ENCODE measurements around the gene AGGF1.

AGGF1 gene

DNA sequence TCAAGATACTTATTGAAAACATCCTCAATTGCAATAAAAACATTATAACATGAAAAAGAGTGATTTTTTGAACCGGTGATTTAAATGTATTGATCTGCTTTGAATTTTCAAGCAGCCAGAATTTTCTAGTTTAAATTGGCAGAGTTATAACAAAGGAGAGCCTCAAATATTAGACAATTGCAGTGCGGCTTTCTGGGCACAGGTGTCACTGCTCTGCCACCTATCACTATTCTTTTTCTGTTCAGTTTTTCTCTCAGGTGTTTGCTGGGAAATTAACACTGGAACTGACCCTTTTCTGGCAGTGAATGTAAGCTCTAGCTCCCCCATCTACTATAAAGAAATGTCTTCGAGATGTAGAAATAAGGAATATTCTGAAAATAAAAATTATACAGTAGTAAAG, 33.8 kb downstream of the AGGF1 start:
- no peaks in the 10 kb centered on the region for H3K79me2 ChIP-seq (ENCODE audit: insufficient read depth, low read length)
- H3K9ac ChIP-seq (ENCODE audit: low read depth, low read length), result no peak overlapping the region
- peaks cover 82% of the 10 kb centered on the region for H3K36me3 ChIP-seq (ENCODE audit: insufficient read depth, low read length)
- no peak for DNase-seq
- no peak for ATAC-seq (ENCODE audit: insufficient read depth, low read depth)
- no peaks in the 10 kb centered on the region for H4K20me1 ChIP-seq (ENCODE audit: insufficient read depth, low read length)
- no peak overlapping the region for H3K4me2 ChIP-seq (ENCODE audit: insufficient read depth, low read length)
- H3K4me3 ChIP-seq (ENCODE audit: low read depth in 1 of 2, low read length in 2 of 2), result no peak overlapping the region
- TF ChIP-seq, protein P1, sequence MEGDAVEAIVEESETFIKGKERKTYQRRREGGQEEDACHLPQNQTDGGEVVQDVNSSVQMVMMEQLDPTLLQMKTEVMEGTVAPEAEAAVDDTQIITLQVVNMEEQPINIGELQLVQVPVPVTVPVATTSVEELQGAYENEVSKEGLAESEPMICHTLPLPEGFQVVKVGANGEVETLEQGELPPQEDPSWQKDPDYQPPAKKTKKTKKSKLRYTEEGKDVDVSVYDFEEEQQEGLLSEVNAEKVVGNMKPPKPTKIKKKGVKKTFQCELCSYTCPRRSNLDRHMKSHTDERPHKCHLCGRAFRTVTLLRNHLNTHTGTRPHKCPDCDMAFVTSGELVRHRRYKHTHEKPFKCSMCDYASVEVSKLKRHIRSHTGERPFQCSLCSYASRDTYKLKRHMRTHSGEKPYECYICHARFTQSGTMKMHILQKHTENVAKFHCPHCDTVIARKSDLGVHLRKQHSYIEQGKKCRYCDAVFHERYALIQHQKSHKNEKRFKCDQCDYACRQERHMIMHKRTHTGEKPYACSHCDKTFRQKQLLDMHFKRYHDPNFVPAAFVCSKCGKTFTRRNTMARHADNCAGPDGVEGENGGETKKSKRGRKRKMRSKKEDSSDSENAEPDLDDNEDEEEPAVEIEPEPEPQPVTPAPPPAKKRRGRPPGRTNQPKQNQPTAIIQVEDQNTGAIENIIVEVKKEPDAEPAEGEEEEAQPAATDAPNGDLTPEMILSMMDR (IDR thresholded peaks at IDR 0.05; ENCODE audit: borderline replicate concordance, extremely low read depth, low read length, poor library complexity, severe bottlenecking), result peak; percentile 37
- no peak for TF ChIP-seq EZH2 (IDR thresholded peaks at IDR 0.05; ENCODE audit: borderline replicate concordance, low read depth, low read length, severe bottlenecking)
- no peaks in the 10 kb centered on the region for H3K4me1 ChIP-seq (ENCODE audit: insufficient read depth, low read length)
- no peaks in the 10 kb centered on the region for H3K9me3 ChIP-seq (ENCODE audit: insufficient read depth, low read length, severe bottlenecking)
- H3K27me3 ChIP-seq (ENCODE audit: insufficient read depth, low read length, poor library complexity), result no peaks in the 10 kb centered on the region
- no peak overlapping the region for H2AFZ ChIP-seq (ENCODE audit: low read depth, low read length)
- H3K27ac ChIP-seq (ENCODE audit: low read length), result no peak overlapping the region

DNA sequence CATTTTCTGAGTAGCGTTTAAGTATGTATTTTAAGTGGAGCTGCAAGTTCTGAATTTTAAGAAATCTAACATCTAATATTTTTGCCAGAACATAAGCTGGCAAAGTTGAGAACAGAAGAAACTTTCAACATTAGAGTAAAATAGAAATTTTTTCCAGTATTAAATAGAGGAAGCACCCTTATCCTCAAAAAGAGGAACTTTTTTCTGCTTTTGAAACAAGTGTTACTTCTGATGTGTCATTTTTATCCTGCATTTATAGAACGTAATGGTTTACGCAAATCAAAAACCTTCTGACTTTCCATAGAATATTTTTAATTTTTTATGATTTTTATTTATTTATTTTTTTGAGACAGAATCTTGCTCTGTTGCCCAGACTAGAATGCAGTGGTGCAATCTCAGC, 35.1 kb downstream of the AGGF1 start:
- Histone ChIP-seq H3K4me2 (ENCODE audit: insufficient read depth, low read length) (no peak overlapping the region), H4K20me1 (ENCODE audit: insufficient read depth, low read length) (no peaks in the 10 kb centered on the region), H3K27ac (ENCODE audit: low read length) (no peak overlapping the region), H3K4me3 (ENCODE audit: low read depth in 1 of 2, low read length in 2 of 2) (no peak overlapping the region), H3K9ac (ENCODE audit: low read depth, low read length) (no peak overlapping the region), H3K27me3 (ENCODE audit: insufficient read depth, low read length, poor library complexity) (no peaks in the 10 kb centered on the region), H3K79me2 (ENCODE audit: insufficient read depth, low read length) (no peaks in the 10 kb centered on the region), H3K36me3 (ENCODE audit: insufficient read depth, low read length) (peaks cover 69% of the 10 kb centered on the region), H3K4me1 (ENCODE audit: insufficient read depth, low read length) (no peaks in the 10 kb centered on the region), H2AFZ (ENCODE audit: low read depth, low read length) (no peak overlapping the region), H3K9me3 (ENCODE audit: insufficient read depth, low read length, severe bottlenecking) (no peaks in the 10 kb centered on the region)
- DNase-seq (no peak), ATAC-seq (ENCODE audit: insufficient read depth, low read depth) (no peak)
- TF ChIP-seq, protein P1 (IDR thresholded peaks at IDR 0.05; ENCODE audit: borderline replicate concordance, extremely low read depth, low read length, poor library complexity, severe bottlenecking), result no peak
- TF ChIP-seq EZH2 (IDR thresholded peaks at IDR 0.05; ENCODE audit: borderline replicate concordance, low read depth, low read length, severe bottlenecking), result no peak

DNA sequence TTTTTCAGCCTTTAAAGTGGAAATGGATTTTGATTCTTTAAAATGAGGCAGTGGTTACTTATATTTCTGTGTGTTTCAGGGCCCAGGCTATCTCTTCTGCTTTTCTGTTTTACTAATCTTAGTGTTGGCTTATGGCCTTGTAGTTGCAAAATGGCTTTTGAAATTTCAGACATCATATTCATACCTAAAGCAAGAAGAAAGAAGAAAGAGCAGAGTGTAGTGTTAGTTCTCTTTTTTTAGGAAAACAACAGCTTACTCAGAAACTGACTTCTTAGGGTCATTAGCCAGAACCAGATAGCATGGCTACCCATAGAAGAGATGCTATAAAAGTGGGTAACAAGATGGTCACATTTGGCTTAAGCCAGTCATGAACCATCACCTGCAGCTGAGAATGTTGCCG, 36.0 kb downstream of the AGGF1 start:
- peaks cover 65% of the 10 kb centered on the region for H3K36me3 ChIP-seq (ENCODE audit: insufficient read depth, low read length)
- no peak for TF ChIP-seq EZH2 (IDR thresholded peaks at IDR 0.05; ENCODE audit: borderline replicate concordance, low read depth, low read length, severe bottlenecking)
- TF ChIP-seq, protein P1 (IDR thresholded peaks at IDR 0.05; ENCODE audit: borderline replicate concordance, extremely low read depth, low read length, poor library complexity, severe bottlenecking), result no peak
- H3K4me1 ChIP-seq (ENCODE audit: insufficient read depth, low read length), result no peaks in the 10 kb centered on the region
- no peak for DNase-seq
- no peaks in the 10 kb centered on the region for H3K27me3 ChIP-seq (ENCODE audit: insufficient read depth, low read length, poor library complexity)
- no peak overlapping the region for H3K4me3 ChIP-seq (ENCODE audit: low read depth in 1 of 2, low read length in 2 of 2)
- H3K79me2 ChIP-seq (ENCODE audit: insufficient read depth, low read length), result no peaks in the 10 kb centered on the region
- no peaks in the 10 kb centered on the region for H3K9me3 ChIP-seq (ENCODE audit: insufficient read depth, low read length, severe bottlenecking)
- no peak overlapping the region for H3K9ac ChIP-seq (ENCODE audit: low read depth, low read length)
- ATAC-seq (ENCODE audit: insufficient read depth, low read depth), result no peak
- H3K27ac ChIP-seq (ENCODE audit: low read length), result no peak overlapping the region
- H3K4me2 ChIP-seq (ENCODE audit: insufficient read depth, low read length), result no peak overlapping the region
- H2AFZ ChIP-seq (ENCODE audit: low read depth, low read length), result no peak overlapping the region
- no peaks in the 10 kb centered on the region for H4K20me1 ChIP-seq (ENCODE audit: insufficient read depth, low read length)
